Osteoblast (primary cell): ENCODE data around the gene NGF. TPM values are rescaled to one million over a fixed set of nuclear protein-coding genes. Genes with fewer than 3 reads are reported as not detected.
A peak's percentile ranks its signal among the peaks of the same experiment; 100 is the strongest.

Experiments
- DNase-seq: peaks from one replicate; pipeline ENCODE4 v3.0.0; 2011; ENCODE audit warnings: low spot score, mixed read lengths; ENCODE audit not compliant: insufficient read length; ENCODE audit errors: missing footprints
- H2AFZ ChIP-seq: 2 replicates; pipeline ENCODE4 v1.6.0; 2011; ENCODE audit warnings: mild to moderate bottlenecking, low read length
- H3K27ac ChIP-seq: 2 replicates; pipeline ENCODE4 v1.5.1; 2011; ENCODE audit warnings: mild to moderate bottlenecking, low read depth, low read length, moderate library complexity
- H3K27me3 ChIP-seq: 2 replicates; pipeline ENCODE4 v1.6.0; 2012; ENCODE audit warnings: mild to moderate bottlenecking, control low read depth, inconsistent platforms, low read length, moderate library complexity; ENCODE audit not compliant: insufficient read depth
- H3K36me3 ChIP-seq: 2 replicates; pipeline ENCODE4 v1.5.1; 2011; ENCODE audit warnings: mild to moderate bottlenecking, low read length, control low read depth, moderate library complexity; ENCODE audit not compliant: insufficient read depth
- H3K4me1 ChIP-seq: 2 replicates; pipeline ENCODE4 v1.5.1; 2011; ENCODE audit warnings: mild to moderate bottlenecking, low read length, control low read depth, moderate library complexity; ENCODE audit not compliant: insufficient read depth
- H3K4me2 ChIP-seq: 2 replicates; pipeline ENCODE4 v1.6.0; 2011; ENCODE audit warnings: mild to moderate bottlenecking, low read length; ENCODE audit not compliant: insufficient read depth
- H3K4me3 ChIP-seq: fragments of 200-600 bp; sonication (generic); 3 replicates; pipeline ENCODE4 v1.5.1; 2012; ENCODE audit warnings: mild to moderate bottlenecking, low read length, inconsistent platforms; ENCODE audit not compliant: insufficient read depth
- H3K79me2 ChIP-seq: 2 replicates; pipeline ENCODE4 v1.6.0; 2012; ENCODE audit warnings: mild to moderate bottlenecking, low read length, control low read depth, inconsistent platforms; ENCODE audit not compliant: insufficient read depth
- H3K9me3 ChIP-seq: 2 replicates; pipeline ENCODE4 v1.5.1; 2011; ENCODE audit warnings: low read depth, low read length, control low read depth
- H4K20me1 ChIP-seq: 2 replicates; pipeline ENCODE4 v1.6.0; 2012; ENCODE audit warnings: mild to moderate bottlenecking, low read length, control low read depth; ENCODE audit not compliant: insufficient read depth
- total RNA-seq: library from RNA; depleted of rRNA; stranded (reverse); fragments of >200 nt; gene quantifications from 2 replicates; pipeline ENCODE4 v1.2.3, GENCODE V29; 2012
- TF ChIP-seq, protein P1 (sequence below): IDR thresholded peaks from 2 replicates; pipeline ENCODE4 v1.5.1; 2011; ENCODE audit warnings: mild to moderate bottlenecking, low read depth, low read length, moderate library complexity; ENCODE audit errors: extremely low read depth

The NGF gene
- total RNA-seq, 1 donor: 6.2 TPM

DNA sequence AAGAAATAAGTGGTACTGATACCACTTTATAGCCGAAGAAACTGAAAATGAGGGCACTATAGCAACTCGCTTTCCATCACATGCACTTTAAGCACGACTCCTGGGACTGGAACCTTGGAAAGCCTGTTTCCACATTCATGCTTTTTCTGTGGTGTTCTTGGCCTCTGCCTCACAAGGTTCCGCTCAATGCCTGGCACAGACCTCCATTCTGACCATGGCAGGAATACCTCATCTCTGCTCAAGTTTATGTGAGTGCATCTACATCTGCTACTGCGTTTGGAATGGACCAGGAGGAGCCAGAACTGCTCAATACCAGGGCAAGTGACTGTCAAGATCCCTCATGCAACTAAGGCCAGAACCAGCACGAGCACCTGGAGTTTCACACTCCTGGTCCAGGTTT is 11.6 kb downstream of the NGF start:
- Histone ChIP-seq H3K36me3 (no peaks in the 10 kb centered on the region), H3K79me2 (peaks cover 52% of the 10 kb centered on the region), H2AFZ (no peak overlapping the region), H3K4me3 (no peak overlapping the region), H3K27ac (peak overlapping the region; percentile 95), H3K4me1 (peaks cover 96% of the 10 kb centered on the region), H3K9me3 (no peaks in the 10 kb centered on the region), H3K27me3 (no peaks in the 10 kb centered on the region), H3K4me2 (no peak overlapping the region), H4K20me1 (no peaks in the 10 kb centered on the region)
- no peak for DNase-seq
- TF ChIP-seq, protein P1, sequence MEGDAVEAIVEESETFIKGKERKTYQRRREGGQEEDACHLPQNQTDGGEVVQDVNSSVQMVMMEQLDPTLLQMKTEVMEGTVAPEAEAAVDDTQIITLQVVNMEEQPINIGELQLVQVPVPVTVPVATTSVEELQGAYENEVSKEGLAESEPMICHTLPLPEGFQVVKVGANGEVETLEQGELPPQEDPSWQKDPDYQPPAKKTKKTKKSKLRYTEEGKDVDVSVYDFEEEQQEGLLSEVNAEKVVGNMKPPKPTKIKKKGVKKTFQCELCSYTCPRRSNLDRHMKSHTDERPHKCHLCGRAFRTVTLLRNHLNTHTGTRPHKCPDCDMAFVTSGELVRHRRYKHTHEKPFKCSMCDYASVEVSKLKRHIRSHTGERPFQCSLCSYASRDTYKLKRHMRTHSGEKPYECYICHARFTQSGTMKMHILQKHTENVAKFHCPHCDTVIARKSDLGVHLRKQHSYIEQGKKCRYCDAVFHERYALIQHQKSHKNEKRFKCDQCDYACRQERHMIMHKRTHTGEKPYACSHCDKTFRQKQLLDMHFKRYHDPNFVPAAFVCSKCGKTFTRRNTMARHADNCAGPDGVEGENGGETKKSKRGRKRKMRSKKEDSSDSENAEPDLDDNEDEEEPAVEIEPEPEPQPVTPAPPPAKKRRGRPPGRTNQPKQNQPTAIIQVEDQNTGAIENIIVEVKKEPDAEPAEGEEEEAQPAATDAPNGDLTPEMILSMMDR: no peak

DNA sequence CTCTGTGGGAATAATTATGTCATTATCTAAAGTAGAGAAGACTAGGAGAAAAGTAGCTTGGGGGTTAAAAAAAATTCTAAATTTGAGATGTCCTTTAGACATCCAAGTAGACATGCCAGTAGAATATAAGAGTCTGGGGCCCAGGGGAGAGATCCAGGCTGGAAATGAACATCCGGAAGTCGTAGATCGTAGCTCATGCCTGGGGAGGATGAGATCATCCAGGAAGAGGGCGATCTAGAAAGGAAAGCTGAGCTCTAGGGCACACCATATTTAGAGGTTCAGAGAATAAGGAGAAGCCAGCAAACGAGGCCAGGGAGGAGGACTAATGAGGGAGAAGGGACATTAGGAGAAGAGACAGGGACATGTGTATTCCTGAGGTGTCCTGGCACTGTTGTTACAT is 12.2 kb downstream of the NGF start:
- H3K4me1 ChIP-seq: peaks cover 94% of the 10 kb centered on the region
- peaks cover 56% of the 10 kb centered on the region for H3K79me2 ChIP-seq
- peak overlapping the region; percentile 95 for H3K27ac ChIP-seq
- H3K4me2 ChIP-seq: no peak overlapping the region
- no peak overlapping the region for H3K4me3 ChIP-seq
- H3K27me3 ChIP-seq: no peaks in the 10 kb centered on the region
- TF ChIP-seq, protein P1: no peak
- no peaks in the 10 kb centered on the region for H3K9me3 ChIP-seq
- H4K20me1 ChIP-seq: no peaks in the 10 kb centered on the region
- H2AFZ ChIP-seq: peak overlapping the region; percentile 42
- H3K36me3 ChIP-seq: no peaks in the 10 kb centered on the region
- no peak for DNase-seq

DNA sequence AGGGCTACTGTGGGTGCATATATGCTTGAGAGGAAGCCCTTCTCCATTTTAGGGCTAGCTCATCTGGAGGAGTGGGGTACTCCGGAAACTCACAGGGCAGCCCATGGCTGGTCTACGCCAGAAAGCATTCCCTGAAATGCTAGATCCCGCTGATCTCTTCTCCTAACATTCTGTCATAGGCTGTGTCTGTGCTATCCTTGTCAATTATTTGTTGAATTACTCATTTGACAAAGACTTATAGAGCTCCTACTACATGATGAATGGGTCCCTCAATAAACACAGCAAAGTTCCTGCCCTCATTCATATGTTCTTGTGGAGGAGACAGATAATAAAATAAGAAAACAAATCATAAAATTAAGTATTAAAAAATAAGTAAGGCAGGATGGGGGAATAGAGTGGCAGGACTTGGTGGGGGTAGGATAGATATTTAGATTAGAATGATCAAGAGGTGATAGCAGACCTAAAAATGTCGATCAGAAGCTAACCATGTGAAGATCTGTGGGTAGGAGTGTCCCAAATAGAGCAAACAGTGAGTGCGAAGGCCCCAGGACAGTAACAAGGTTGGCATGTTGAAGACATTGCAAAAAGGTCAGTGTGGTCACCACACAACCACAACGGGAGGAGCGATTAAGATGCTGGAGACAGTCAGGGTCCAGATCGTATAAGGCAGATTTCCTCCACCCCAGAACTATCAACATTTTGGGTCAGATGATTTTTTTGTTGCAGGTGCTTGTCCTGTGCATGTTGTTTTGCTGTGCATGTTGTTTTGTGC is 13.2 kb downstream of the NGF start:
- Histone ChIP-seq H3K4me1 (peaks cover 90% of the 10 kb centered on the region), H4K20me1 (no peaks in the 10 kb centered on the region), H3K27ac (peak overlapping the region; percentile 95), H3K4me2 (no peak overlapping the region), H3K9me3 (no peaks in the 10 kb centered on the region), H2AFZ (no peak overlapping the region), H3K4me3 (no peak overlapping the region), H3K36me3 (peaks cover under 1% of the 10 kb centered on the region), H3K79me2 (peaks cover 65% of the 10 kb centered on the region), H3K27me3 (no peaks in the 10 kb centered on the region)
- no peak for DNase-seq
- TF ChIP-seq, protein P1: no peak

DNA sequence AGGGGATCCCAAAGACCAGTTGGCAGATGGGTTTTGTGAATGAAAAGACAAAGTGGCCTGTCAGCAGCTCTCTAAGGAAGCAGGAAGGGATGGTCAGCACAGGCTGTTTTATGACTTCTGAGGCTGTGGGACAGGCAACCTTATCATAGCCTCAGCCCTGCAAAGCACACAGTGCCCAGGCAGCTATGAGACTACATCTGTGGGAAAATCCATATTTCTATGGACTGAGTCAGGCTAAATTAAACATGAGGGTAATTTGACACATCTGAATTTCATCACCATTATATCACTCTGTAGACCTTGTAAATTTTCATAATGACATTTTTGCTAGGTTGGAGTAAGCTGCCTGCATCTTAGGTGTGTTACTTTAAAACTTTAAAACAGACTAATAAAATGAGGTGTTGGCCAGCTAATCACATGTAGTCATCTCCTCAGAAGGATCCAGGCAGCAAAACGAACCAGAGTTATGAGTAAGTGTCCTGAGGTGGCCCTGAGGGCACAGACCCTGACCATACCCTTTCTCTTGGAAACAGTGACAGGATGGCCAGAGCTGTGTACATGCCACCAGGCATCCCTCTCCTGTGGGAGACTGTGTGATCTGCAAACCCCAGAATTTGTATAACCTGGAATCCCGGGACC is 14.6 kb downstream of the NGF start:
- Histone ChIP-seq H3K4me1 (peaks cover 85% of the 10 kb centered on the region), H3K27ac (peak overlapping the region; percentile 95), H2AFZ (no peak overlapping the region), H3K4me2 (peak overlapping the region; percentile 31), H3K27me3 (no peaks in the 10 kb centered on the region), H3K79me2 (peaks cover 69% of the 10 kb centered on the region), H4K20me1 (no peaks in the 10 kb centered on the region), H3K9me3 (no peaks in the 10 kb centered on the region), H3K4me3 (no peak overlapping the region), H3K36me3 (peaks cover 5% of the 10 kb centered on the region)
- no peak for DNase-seq
- TF ChIP-seq, protein P1: no peak
